Testis (tissue), 3 donors: ENCODE data around the gene BBLN. TPM values are rescaled to one million over a fixed set of nuclear protein-coding genes. Genes with fewer than 3 reads are reported as not detected.
"Not testable (repeated sequence)": the region's sequence is repeated elsewhere in the genome, so short reads cannot be mapped to it uniquely, and the experiment has no call there.

Experiments used
- DNase-seq: peaks from one replicate; pipeline ENCODE4 v3.0.0-alpha.2; 2019
- H3K27ac ChIP-seq, 2 donors: fragments of 200-600 bp; sonication (generic); one replicate each; pipeline ENCODE4 v1.5.1; 2019
- H3K27me3 ChIP-seq: fragments of 200-600 bp; sonication (generic); one replicate; pipeline ENCODE4 v1.5.1; 2019
- H3K36me3 ChIP-seq: fragments of 200-600 bp; sonication (generic); one replicate; pipeline ENCODE4 v1.5.1; 2017; ENCODE audit warnings: low read depth; ENCODE audit errors: missing control alignments
- H3K4me1 ChIP-seq: fragments of 200-600 bp; sonication (generic); one replicate; pipeline ENCODE4 v1.5.1; 2019
- H3K4me3 ChIP-seq, 2 donors: fragments of 200-600 bp; sonication (generic); one replicate each; pipeline ENCODE4 v1.5.1; 2017 to 2019
- H3K9me3 ChIP-seq: fragments of 200-600 bp; sonication (generic); one replicate; pipeline ENCODE4 v1.5.1; 2017
- CTCF ChIP-seq, 3 experiments: fragments of 450-650 bp in 2 of 3; fragments of 200-600 bp in 1 of 3; sonication (generic) in 1 of 3; IDR thresholded peaks; one replicate each; pipeline ENCODE4 v1.5.1; 2016 to 2019; ENCODE audit warnings: antibody characterized with exemption in 3 of 3, mild to moderate bottlenecking in 2 of 3, moderate library complexity in 1 of 3
- POLR2A ChIP-seq: fragments of 450-650 bp; IDR thresholded peaks from one replicate; pipeline ENCODE4 v1.6.1; 2017; ENCODE audit warnings: antibody characterized with exemption, mild to moderate bottlenecking, moderate library complexity
- WGBS, 2 donors: methylation state at CpG; one replicate each; pipeline ENCODE4 v1.1.5; 2018; 5-methylcytosine and 5-hydroxymethylcytosine counted together
- intact Hi-C: fragments of 100-400 bp; cut with DNase I; formaldehyde crosslinking; loops from one replicate; pipeline ENCODE4 v1.15.1; 2023; ENCODE audit warnings: low total_unique reads
- polyA plus RNA-seq: library from polyadenylated mRNA; stranded (reverse); fragments of 350-450 nt; fragmentation: Illumina TruSeq; extraction: RNeasy Lipid Tissue Mini Kit (QIAGEN cat#74804); gene quantifications from one replicate; pipeline ENCODE4 v1.2.3, GENCODE V29; 2014; ENCODE audit warnings: low read depth, low replicate concordance; ENCODE audit not compliant: insufficient read depth
- total RNA-seq, 2 donors: library from RNA; depleted of rRNA; stranded (reverse); fragments of >200 nt; gene quantifications; one replicate each; pipeline ENCODE4 v1.2.3, GENCODE V29; 2016

The BBLN gene
- total and polyA plus RNA-seq, 3 donors from 2014 or later, result 56.9 to 225 (median 219) TPM

GRCh38 chr9:128175726-128176125 is 15.7 kb downstream of the BBLN start:
- no peaks in the 10 kb centered on the region for H3K27me3 ChIP-seq
- no peak overlapping the region for H3K27ac ChIP-seq
- no peak for DNase-seq
- WGBS, 2 donors, result 98 to 100% methylated on average over 1 to 2 of the region's 2 CpGs
- no peaks in the 10 kb centered on the region for H3K9me3 ChIP-seq
- no peaks in the 10 kb centered on the region for H3K4me1 ChIP-seq
- no peaks in the 10 kb centered on the region for H3K36me3 ChIP-seq
- TF ChIP-seq POLR2A (no peak), CTCF (IDR thresholded peaks at IDR 0.05) (no peak)
- no peak overlapping the region for H3K4me3 ChIP-seq
- intact Hi-C loops, result no loop called here

GRCh38 chr9:128178806-128179431 is 18.9 kb downstream of the BBLN start:
- intact Hi-C loops, result no loop called here
- 94% methylated on average over 11 of the region's 11 CpGs; no CpG with 5 or more reads in 1 of the 2 donors for WGBS, 2 donors
- TF ChIP-seq CTCF (IDR thresholded peaks at IDR 0.05) (no peak), POLR2A (no peak)
- DNase-seq, result no peak
- H3K9me3 ChIP-seq, result no peaks in the 10 kb centered on the region
- H3K27me3 ChIP-seq, result no peaks in the 10 kb centered on the region
- no peaks in the 10 kb centered on the region for H3K36me3 ChIP-seq
- H3K4me1 ChIP-seq, result no peaks in the 10 kb centered on the region
- H3K27ac ChIP-seq, result no peak overlapping the region
- no peak overlapping the region for H3K4me3 ChIP-seq

- Histone ChIP-seq H3K4me3 (no peak overlapping the region), H3K27ac (no peak overlapping the region), H3K9me3 (no peaks in the 10 kb centered on the region), H3K4me1 (no peaks in the 10 kb centered on the region), H3K36me3 (no peaks in the 10 kb centered on the region), H3K27me3 (no peaks in the 10 kb centered on the region)
- DNase-seq, result no peak
- WGBS, 2 donors, result 91 to 92% methylated on average over 8 of the region's 8 CpGs
- intact Hi-C loops, result no loop called here
- TF ChIP-seq CTCF (IDR thresholded peaks at IDR 0.05) (no peak), POLR2A (no peak)
These were observed 19.9 kb downstream of the BBLN start for GRCh38 chr9:128180001-128180400.

- intact Hi-C loops, result no loop called here
- DNase-seq, result no peak
- WGBS, 2 donors, result 93 to 95% methylated on average over 8 of the region's 8 CpGs
- Histone ChIP-seq H3K4me3 (no peak overlapping the region), H3K9me3 (no peaks in the 10 kb centered on the region), H3K27ac (no peak overlapping the region), H3K27me3 (no peaks in the 10 kb centered on the region), H3K36me3 (no peaks in the 10 kb centered on the region), H3K4me1 (no peaks in the 10 kb centered on the region)
- TF ChIP-seq POLR2A (no peak), CTCF (IDR thresholded peaks at IDR 0.05) (no peak)
These were observed 20.4 kb downstream of the BBLN start for GRCh38 chr9:128180447-128180846.

GRCh38 chr9:128181480-128181879 is 21.4 kb downstream of the BBLN start:
- H3K36me3 ChIP-seq, H3K9me3 ChIP-seq, intact Hi-C loops, H3K27ac ChIP-seq, H3K27me3 ChIP-seq, H3K4me1 ChIP-seq, H3K4me3 ChIP-seq: not testable (repeated sequence)
- peak in 2 of 3 experiments; percentile 23 to 33 for TF ChIP-seq CTCF (IDR thresholded peaks at IDR 0.05)
- WGBS, 2 donors, result 35 to 66% methylated on average over 5 to 12 of the region's 12 CpGs
- DNase-seq, result peak; percentile 65
